Sigmoid colon (tissue), 7 donors: ENCODE results near the gene APC. TPM values are rescaled to one million over a fixed set of nuclear protein-coding genes. Genes with fewer than 3 reads are reported as not detected.

Experiments
- DNase-seq: peaks from one replicate; pipeline ENCODE4 v3.0.0-alpha.2; 2019
- H3K27ac ChIP-seq, 4 donors: fragments of 200-600 bp; sonication (generic); one replicate each; pipeline ENCODE4 v1.5.1; 2016 to 2019; ENCODE audit warnings: mild to moderate bottlenecking in 1 of 4
- H3K27me3 ChIP-seq, 3 donors: fragments of 200-600 bp; sonication (generic); one replicate each; pipeline ENCODE4 v1.5.1; 2019; ENCODE audit warnings: mild to moderate bottlenecking in 1 of 3
- H3K36me3 ChIP-seq, 4 donors: fragments of 200-600 bp; sonication (generic); one replicate each; pipeline ENCODE4 v1.5.1; 2016 to 2019
- H3K4me1 ChIP-seq, 4 donors: fragments of 200-600 bp; sonication (generic); one replicate each; pipeline ENCODE4 v1.5.1; 2017 to 2019
- H3K4me3 ChIP-seq, 4 donors: fragments of 200-600 bp; sonication (generic); one replicate each; pipeline ENCODE4 v1.5.1; 2017 to 2019; ENCODE audit warnings: mild to moderate bottlenecking in 2 of 4, moderate library complexity in 1 of 4
- H3K9me3 ChIP-seq, 4 donors: fragments of 200-600 bp in 3 of 4; sonication (generic) in 3 of 4; one replicate each; pipeline versions ENCODE4 v1.5.1 to v1.6.1; 2013 to 2019
- EP300 ChIP-seq, 4 donors: sonication (generic); formaldehyde crosslinking; IDR thresholded peaks; one replicate each; pipeline ENCODE4 v1.6.1; 2017; ENCODE audit warnings: antibody characterized with exemption in 4 of 4
- POLR2A ChIP-seq, 2 donors: fragments of 450-650 bp; IDR thresholded peaks; one replicate each; pipeline ENCODE4 v1.6.1; 2016; ENCODE audit warnings: antibody characterized with exemption in 2 of 2, mild to moderate bottlenecking in 2 of 2, moderate library complexity in 2 of 2
- POLR2AphosphoS5 ChIP-seq, 4 donors: sonication (generic); formaldehyde crosslinking; IDR thresholded peaks; one replicate each; pipeline ENCODE4 v1.6.1; 2017; ENCODE audit warnings: antibody characterized with exemption in 4 of 4
- WGBS, 2 donors: extraction: QIAGEN DNeasy Blood & Tissue Kit; methylation state at CpG; one replicate each; pipeline ENCODE4 v1.1.7; 2013; 5-methylcytosine and 5-hydroxymethylcytosine counted together
- intact Hi-C: fragments of 100-400 bp; cut with DNase I; formaldehyde crosslinking; loops from one replicate; pipeline ENCODE4 v1.15.1; 2023
- polyA plus RNA-seq, 3 donors: library from polyadenylated mRNA; stranded (reverse); fragments of 200-250 nt; gene quantifications; one replicate each; pipeline ENCODE4 v1.2.3, GENCODE V29; 2013
- total RNA-seq, 4 donors: library from RNA; depleted of rRNA; stranded (reverse); fragments of >200 nt; gene quantifications; one replicate each; pipeline ENCODE4 v1.1.0, GENCODE V29; 2016
- TF ChIP-seq, protein P1 (sequence below), 4 experiments: fragments of 450-650 bp in 3 of 4; fragments of 200-600 bp in 1 of 4; IDR thresholded peaks; one replicate each; pipeline ENCODE4 v1.5.1; 2016 to 2019; ENCODE audit warnings: antibody characterized with exemption in 4 of 4, mild to moderate bottlenecking in 3 of 4, moderate library complexity in 2 of 4
- donor health status: healthy with polysubstance abuse.
- donor health status: Bipolar disorder and iron deficiency.
- donor health status: healthy.

APC gene
- total and polyA plus RNA-seq, 7 donors: 2.4 to 81.4 (median 46.1) TPM

GRCh38 chr5:112820246-112820645, 82.6 kb downstream of the APC start:
- no peak overlapping the region for H3K4me3 ChIP-seq
- peaks cover 0 to 91% (median 28%) of the 10 kb centered on the region in 4 donors for H3K36me3 ChIP-seq
- no peak for TF ChIP-seq POLR2AphosphoS5 (IDR thresholded peaks at IDR 0.05)
- no peak for TF ChIP-seq EP300 (IDR thresholded peaks at IDR 0.05)
- no peak for TF ChIP-seq POLR2A (IDR thresholded peaks at IDR 0.05)
- TF ChIP-seq, protein P1, sequence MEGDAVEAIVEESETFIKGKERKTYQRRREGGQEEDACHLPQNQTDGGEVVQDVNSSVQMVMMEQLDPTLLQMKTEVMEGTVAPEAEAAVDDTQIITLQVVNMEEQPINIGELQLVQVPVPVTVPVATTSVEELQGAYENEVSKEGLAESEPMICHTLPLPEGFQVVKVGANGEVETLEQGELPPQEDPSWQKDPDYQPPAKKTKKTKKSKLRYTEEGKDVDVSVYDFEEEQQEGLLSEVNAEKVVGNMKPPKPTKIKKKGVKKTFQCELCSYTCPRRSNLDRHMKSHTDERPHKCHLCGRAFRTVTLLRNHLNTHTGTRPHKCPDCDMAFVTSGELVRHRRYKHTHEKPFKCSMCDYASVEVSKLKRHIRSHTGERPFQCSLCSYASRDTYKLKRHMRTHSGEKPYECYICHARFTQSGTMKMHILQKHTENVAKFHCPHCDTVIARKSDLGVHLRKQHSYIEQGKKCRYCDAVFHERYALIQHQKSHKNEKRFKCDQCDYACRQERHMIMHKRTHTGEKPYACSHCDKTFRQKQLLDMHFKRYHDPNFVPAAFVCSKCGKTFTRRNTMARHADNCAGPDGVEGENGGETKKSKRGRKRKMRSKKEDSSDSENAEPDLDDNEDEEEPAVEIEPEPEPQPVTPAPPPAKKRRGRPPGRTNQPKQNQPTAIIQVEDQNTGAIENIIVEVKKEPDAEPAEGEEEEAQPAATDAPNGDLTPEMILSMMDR (IDR thresholded peaks at IDR 0.05): no peak
- H3K27me3 ChIP-seq: no peaks in the 10 kb centered on the region
- no peak for DNase-seq
- WGBS, 2 donors: 96 to 98% methylated on average over 1 of the region's 1 CpG
- no peak overlapping the region for H3K27ac ChIP-seq
- no peaks in the 10 kb centered on the region for H3K9me3 ChIP-seq
- no peaks in the 10 kb centered on the region for H3K4me1 ChIP-seq
- intact Hi-C loops: no loop called here

GRCh38 chr5:112822456-112822855, 84.8 kb downstream of the APC start:
- intact Hi-C loops: no loop called here
- Histone ChIP-seq H3K27ac (no peak overlapping the region), H3K27me3 (no peaks in the 10 kb centered on the region), H3K36me3 (peaks cover 0 to 84% (median 20%) of the 10 kb centered on the region in 4 donors), H3K4me3 (no peak overlapping the region), H3K9me3 (no peaks in the 10 kb centered on the region), H3K4me1 (no peaks in the 10 kb centered on the region)
- TF ChIP-seq, protein P1 (IDR thresholded peaks at IDR 0.05): no peak
- TF ChIP-seq EP300 (IDR thresholded peaks at IDR 0.05) (no peak), POLR2A (IDR thresholded peaks at IDR 0.05) (no peak), POLR2AphosphoS5 (IDR thresholded peaks at IDR 0.05) (no peak)
- 74% methylated on average over 4 of the region's 4 CpGs for WGBS, 2 donors
- no peak for DNase-seq

DNA sequence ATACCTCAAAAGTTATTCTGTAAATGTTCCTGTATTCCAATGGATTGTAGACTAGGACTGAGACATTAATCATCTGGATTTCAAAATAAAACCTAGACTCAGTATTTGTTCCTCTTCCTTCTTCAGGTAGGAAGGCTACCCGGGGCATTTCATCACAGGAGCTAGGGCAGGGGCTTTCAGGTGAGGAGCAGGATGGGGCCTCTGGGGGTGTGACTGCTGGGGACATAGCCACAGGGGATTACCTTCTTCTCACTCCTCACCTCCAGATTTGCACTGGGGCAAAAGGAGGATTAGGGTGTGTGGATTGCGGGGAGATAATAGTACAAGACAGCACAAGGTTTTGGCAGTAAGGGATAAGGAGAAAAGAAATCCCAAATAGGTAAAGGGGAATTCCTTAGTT, 85.5 kb downstream of the APC start:
- Histone ChIP-seq H3K4me3 (no peak overlapping the region), H3K27ac (no peak overlapping the region), H3K27me3 (no peaks in the 10 kb centered on the region), H3K4me1 (no peaks in the 10 kb centered on the region), H3K36me3 (peaks cover 5 to 84% (median 27%) of the 10 kb centered on the region in 4 donors), H3K9me3 (no peaks in the 10 kb centered on the region)
- no peak for DNase-seq
- TF ChIP-seq POLR2AphosphoS5 (IDR thresholded peaks at IDR 0.05) (no peak), EP300 (IDR thresholded peaks at IDR 0.05) (no peak), POLR2A (IDR thresholded peaks at IDR 0.05) (no peak)
- TF ChIP-seq, protein P1 (IDR thresholded peaks at IDR 0.05): no peak
- intact Hi-C loops: no loop called here
- 95 to 97% methylated on average over 2 of the region's 2 CpGs for WGBS, 2 donors

GRCh38 chr5:112823656-112824055, 86.0 kb downstream of the APC start:
- Histone ChIP-seq H3K36me3 (peaks cover 7 to 89% (median 29%) of the 10 kb centered on the region in 4 donors), H3K4me3 (no peak overlapping the region), H3K27ac (no peak overlapping the region), H3K4me1 (no peaks in the 10 kb centered on the region), H3K27me3 (no peaks in the 10 kb centered on the region), H3K9me3 (no peaks in the 10 kb centered on the region)
- TF ChIP-seq, protein P1 (IDR thresholded peaks at IDR 0.05): no peak
- no peak for TF ChIP-seq POLR2AphosphoS5 (IDR thresholded peaks at IDR 0.05)
- no peak for TF ChIP-seq EP300 (IDR thresholded peaks at IDR 0.05)
- no peak for TF ChIP-seq POLR2A (IDR thresholded peaks at IDR 0.05)
- no peak for DNase-seq
- intact Hi-C loops: no loop called here
- WGBS, 2 donors: 94 to 96% methylated on average over 2 of the region's 2 CpGs

GRCh38 chr5:112824197-112824596, 86.5 kb downstream of the APC start:
- Histone ChIP-seq H3K27me3 (no peaks in the 10 kb centered on the region), H3K4me1 (no peaks in the 10 kb centered on the region), H3K36me3 (peaks cover 8 to 89% (median 31%) of the 10 kb centered on the region in 4 donors), H3K27ac (no peak overlapping the region), H3K9me3 (no peaks in the 10 kb centered on the region), H3K4me3 (no peak overlapping the region)
- no peak for DNase-seq
- TF ChIP-seq POLR2AphosphoS5 (IDR thresholded peaks at IDR 0.05) (no peak), EP300 (IDR thresholded peaks at IDR 0.05) (no peak), POLR2A (IDR thresholded peaks at IDR 0.05) (no peak)
- intact Hi-C loops: no loop called here
